Muscle layer of colon (tissue), 2 donors: Measurements from ENCODE around the gene SLC22A25.
"Not testable (repeated sequence)": the region's sequence is repeated elsewhere in the genome, so short reads cannot be mapped to it uniquely, and the experiment has no call there.

Experiments
- H3K27ac ChIP-seq: one replicate; pipeline ENCODE4 v1.7.0; 2013; ENCODE audit warnings: low read depth, mild to moderate bottlenecking, low read length, moderate library complexity
- H3K27me3 ChIP-seq, 2 donors: one replicate each; pipeline ENCODE4 v1.7.0; 2013; ENCODE audit warnings: low read length in 2 of 2, mild to moderate bottlenecking in 2 of 2; ENCODE audit not compliant: insufficient read depth in 2 of 2, control insufficient read depth in 1 of 2
- H3K36me3 ChIP-seq: one replicate; pipeline ENCODE4 v1.7.0; 2013; ENCODE audit warnings: mild to moderate bottlenecking, low read length; ENCODE audit not compliant: insufficient read depth
- H3K4me1 ChIP-seq: one replicate; pipeline ENCODE4 v1.7.0; 2013; ENCODE audit warnings: mild to moderate bottlenecking, low read length; ENCODE audit not compliant: insufficient read depth
- H3K4me3 ChIP-seq, 2 donors: one replicate each; pipeline ENCODE4 v1.7.0; 2013; ENCODE audit warnings: low read length in 2 of 2, low read depth in 1 of 2, mild to moderate bottlenecking in 1 of 2, moderate library complexity in 1 of 2
- H3K9ac ChIP-seq: one replicate; pipeline ENCODE4 v1.7.0; 2013; ENCODE audit warnings: low read length
- H3K9me3 ChIP-seq: one replicate; pipeline ENCODE4 v1.7.0; 2013; ENCODE audit warnings: mild to moderate bottlenecking, low read length
- donor health status: abdominal sarcoma.
- donor health status: Adenocarcinoma of cecum.

Gene SLC22A25

GRCh38 chr11:63247237-63248002, 4.0 kb upstream of the SLC22A25 start:
- H3K27ac ChIP-seq, H3K9ac ChIP-seq, H3K9me3 ChIP-seq, H3K27me3 ChIP-seq, H3K36me3 ChIP-seq, H3K4me1 ChIP-seq, H3K4me3 ChIP-seq: not testable (repeated sequence)

GRCh38 chr11:63246045-63246444, 2.6 kb upstream of the SLC22A25 start:
- no peaks in the 10 kb centered on the region for H3K36me3 ChIP-seq
- H3K27me3 ChIP-seq = no peaks in the 10 kb centered on the region
- H3K4me1 ChIP-seq = no peaks in the 10 kb centered on the region
- no peak overlapping the region for H3K4me3 ChIP-seq
- no peak overlapping the region for H3K9ac ChIP-seq
- H3K27ac ChIP-seq = no peak overlapping the region
- no peaks in the 10 kb centered on the region for H3K9me3 ChIP-seq

GRCh38 chr11:63244862-63245261, 1.5 kb upstream of the SLC22A25 start:
- Histone ChIP-seq H3K9ac (no peak overlapping the region), H3K27me3 (no peaks in the 10 kb centered on the region), H3K9me3 (no peaks in the 10 kb centered on the region), H3K4me1 (no peaks in the 10 kb centered on the region), H3K36me3 (no peaks in the 10 kb centered on the region), H3K4me3 (no peak overlapping the region), H3K27ac (no peak overlapping the region)

- H3K4me3 ChIP-seq = no peak overlapping the region
- H3K9me3 ChIP-seq = no peaks in the 10 kb centered on the region
- H3K27me3 ChIP-seq = no peaks in the 10 kb centered on the region
- no peaks in the 10 kb centered on the region for H3K36me3 ChIP-seq
- no peak overlapping the region for H3K27ac ChIP-seq
- H3K9ac ChIP-seq = no peak overlapping the region
- no peaks in the 10 kb centered on the region for H3K4me1 ChIP-seq
Observed at GRCh38 chr11:63242089-63242781, 1.2 kb downstream of the SLC22A25 start.

GRCh38 chr11:63240791-63241379, 2.5 kb downstream of the SLC22A25 start:
- no peaks in the 10 kb centered on the region for H3K27me3 ChIP-seq
- no peaks in the 10 kb centered on the region for H3K9me3 ChIP-seq
- H3K36me3 ChIP-seq = no peaks in the 10 kb centered on the region
- H3K4me1 ChIP-seq = no peaks in the 10 kb centered on the region
- H3K27ac ChIP-seq = no peak overlapping the region
- H3K9ac ChIP-seq = no peak overlapping the region
- no peak overlapping the region for H3K4me3 ChIP-seq

- no peaks in the 10 kb centered on the region for H3K9me3 ChIP-seq
- H3K27ac ChIP-seq = no peak overlapping the region
- no peak overlapping the region for H3K4me3 ChIP-seq
- no peaks in the 10 kb centered on the region for H3K4me1 ChIP-seq
- H3K9ac ChIP-seq = no peak overlapping the region
- H3K27me3 ChIP-seq = no peaks in the 10 kb centered on the region
- no peaks in the 10 kb centered on the region for H3K36me3 ChIP-seq
Observed at GRCh38 chr11:63240098-63240497, 3.3 kb downstream of the SLC22A25 start.

- H3K27ac ChIP-seq = no peak overlapping the region
- H3K36me3 ChIP-seq = no peaks in the 10 kb centered on the region
- H3K4me3 ChIP-seq = no peak overlapping the region
- no peaks in the 10 kb centered on the region for H3K27me3 ChIP-seq
- H3K4me1 ChIP-seq = no peaks in the 10 kb centered on the region
- no peaks in the 10 kb centered on the region for H3K9me3 ChIP-seq
- H3K9ac ChIP-seq = no peak overlapping the region
Observed at GRCh38 chr11:63239254-63239653, 4.1 kb downstream of the SLC22A25 start.

- Histone ChIP-seq H3K9ac (no peak overlapping the region), H3K27me3 (no peaks in the 10 kb centered on the region), H3K36me3 (no peaks in the 10 kb centered on the region), H3K27ac (no peak overlapping the region), H3K4me3 (no peak overlapping the region), H3K4me1 (no peaks in the 10 kb centered on the region), H3K9me3 (no peaks in the 10 kb centered on the region)
Observed at GRCh38 chr11:63237413-63237812, 6.0 kb downstream of the SLC22A25 start.

GRCh38 chr11:63235471-63236461, 7.6 kb downstream of the SLC22A25 start:
- not testable (repeated sequence) for H3K27ac ChIP-seq, H3K27me3 ChIP-seq, H3K9me3 ChIP-seq, H3K9ac ChIP-seq, H3K4me3 ChIP-seq, H3K4me1 ChIP-seq, H3K36me3 ChIP-seq

GRCh38 chr11:63229815-63230214, 13.6 kb downstream of the SLC22A25 start:
- Histone ChIP-seq H3K9ac (no peak overlapping the region), H3K27me3 (no peaks in the 10 kb centered on the region), H3K4me3 (no peak overlapping the region), H3K36me3 (no peaks in the 10 kb centered on the region), H3K9me3 (no peaks in the 10 kb centered on the region), H3K27ac (no peak overlapping the region), H3K4me1 (no peaks in the 10 kb centered on the region)

GRCh38 chr11:63227521-63228107, 15.8 kb downstream of the SLC22A25 start:
- H3K4me1 ChIP-seq = no peaks in the 10 kb centered on the region
- H3K36me3 ChIP-seq = no peaks in the 10 kb centered on the region
- H3K9me3 ChIP-seq = no peaks in the 10 kb centered on the region
- no peak overlapping the region for H3K27ac ChIP-seq
- no peaks in the 10 kb centered on the region for H3K27me3 ChIP-seq
- no peak overlapping the region for H3K4me3 ChIP-seq
- no peak overlapping the region for H3K9ac ChIP-seq
